HG02642 (cell line): ENCODE results near the gene FUT3.
"Not testable (repeated sequence)": the region's sequence is repeated elsewhere in the genome, so short reads cannot be mapped to it uniquely, and the experiment has no call there.

ENCODE experiments used
- ATAC-seq: cut with Tn5 transposase; IDR thresholded peaks from one replicate; pipeline ENCODE4 v1.9.1; 2021; ENCODE audit warnings: mild to moderate bottlenecking; ENCODE audit not compliant: unreplicated experiment, poor library complexity

The FUT3 gene

DNA sequence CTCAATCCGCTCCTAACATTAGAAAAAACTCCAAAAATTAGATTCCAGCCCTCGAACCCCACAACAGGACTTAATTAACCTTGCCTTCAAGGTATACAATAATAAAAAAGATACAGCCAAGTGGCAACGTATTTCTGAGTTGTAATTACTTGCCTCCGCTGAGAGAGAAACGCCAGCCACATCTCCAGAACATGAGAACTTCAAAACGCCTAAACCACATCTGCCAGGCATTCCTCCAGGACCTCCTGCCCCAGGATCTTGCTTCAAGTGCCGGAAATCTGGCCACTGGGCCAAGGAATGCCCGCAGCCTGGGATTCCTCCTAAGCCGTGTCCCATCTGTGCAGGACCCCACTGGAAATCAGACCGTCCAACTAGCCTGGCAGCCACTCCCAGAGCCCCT is 2.9 kb upstream of the FUT3 start:
- ATAC-seq = not testable (repeated sequence)

DNA sequence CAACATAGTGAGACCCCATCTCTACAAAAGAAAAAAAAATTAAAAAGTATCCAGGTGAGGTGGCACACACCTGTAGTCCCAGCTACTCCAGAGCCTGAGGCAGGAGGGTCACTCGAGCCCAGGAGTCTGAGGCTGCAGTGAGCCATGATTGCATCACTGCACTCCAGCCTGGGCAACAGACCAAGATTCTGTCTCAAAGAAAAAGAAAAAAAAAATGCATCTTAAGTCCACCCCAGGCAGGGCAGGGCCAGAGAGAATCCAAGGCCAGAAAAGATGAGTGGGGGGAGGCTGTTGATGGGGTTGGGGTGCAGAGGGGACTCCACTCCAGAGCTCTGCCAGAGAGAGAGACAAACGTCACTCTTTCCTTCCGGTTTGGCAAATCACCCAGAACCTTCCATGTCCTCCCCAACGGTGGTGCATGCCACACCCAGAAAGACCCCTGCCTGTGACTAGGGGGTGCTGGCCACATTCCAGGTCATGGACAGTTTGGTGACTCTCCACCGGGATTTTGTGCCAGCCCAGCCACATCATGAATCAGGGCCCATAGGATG is 431 bp downstream of the FUT3 start:
- ATAC-seq = no peak

DNA sequence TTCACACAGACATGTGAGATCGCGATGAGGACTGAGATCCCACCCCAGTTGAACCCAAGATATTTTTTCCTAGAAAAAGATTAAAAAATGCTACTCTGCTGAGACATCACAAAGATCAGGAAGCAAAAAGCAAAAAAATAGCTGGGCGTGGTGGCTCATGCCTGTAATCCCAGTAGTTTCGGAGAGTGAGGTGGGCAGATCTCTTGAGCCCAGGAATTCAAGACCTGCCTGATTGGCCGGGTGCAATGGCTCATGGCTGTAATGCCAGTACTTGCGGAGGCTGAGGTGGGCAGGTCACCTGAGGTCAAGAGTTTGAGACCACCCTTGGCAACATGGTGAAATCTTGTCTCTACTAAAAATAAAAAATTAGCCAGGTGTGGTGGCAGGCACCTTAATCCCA is 1.1 kb downstream of the FUT3 start:
- ATAC-seq = no peak

DNA sequence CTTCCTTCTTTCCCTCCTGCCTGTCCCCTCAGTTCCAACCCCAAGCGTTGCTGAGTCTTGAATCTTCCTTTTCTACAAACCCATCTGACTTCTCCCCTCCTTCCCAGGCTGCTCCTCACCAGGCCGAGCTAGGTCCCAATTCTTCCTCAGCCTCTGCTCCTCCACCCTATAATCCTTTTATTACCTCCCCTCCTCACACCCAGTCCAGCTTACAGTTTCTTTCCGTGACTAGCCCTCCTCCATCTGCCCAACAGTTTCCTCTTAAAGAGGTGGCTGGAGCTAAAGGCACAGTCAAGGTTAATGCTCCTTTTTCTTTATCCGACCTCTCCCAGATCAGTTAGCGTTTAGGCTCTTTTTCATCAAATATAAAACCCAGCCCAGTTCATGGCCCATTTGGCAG is 2.6 kb downstream of the FUT3 start:
- ATAC-seq = not testable (repeated sequence)

DNA sequence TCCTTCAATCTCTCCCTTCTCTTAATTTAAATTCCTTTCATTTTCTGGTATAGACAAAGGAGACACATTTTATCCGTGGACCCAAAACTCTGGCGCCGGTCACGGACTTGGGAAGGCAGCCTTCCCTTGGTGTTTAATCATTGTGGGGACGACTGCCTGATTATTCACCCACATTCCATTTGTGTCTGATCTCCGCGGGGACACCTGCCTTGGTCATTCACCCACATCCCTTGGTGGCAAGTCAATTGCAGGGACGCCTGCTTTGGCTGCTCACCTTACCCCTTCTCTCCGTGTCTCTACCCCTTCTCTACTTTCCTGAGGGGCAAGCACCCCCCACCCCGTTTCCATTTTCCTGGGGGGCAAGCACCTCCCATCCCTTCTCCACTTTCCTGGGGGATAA is 3.4 kb downstream of the FUT3 start:
- ATAC-seq = not testable (repeated sequence)

DNA sequence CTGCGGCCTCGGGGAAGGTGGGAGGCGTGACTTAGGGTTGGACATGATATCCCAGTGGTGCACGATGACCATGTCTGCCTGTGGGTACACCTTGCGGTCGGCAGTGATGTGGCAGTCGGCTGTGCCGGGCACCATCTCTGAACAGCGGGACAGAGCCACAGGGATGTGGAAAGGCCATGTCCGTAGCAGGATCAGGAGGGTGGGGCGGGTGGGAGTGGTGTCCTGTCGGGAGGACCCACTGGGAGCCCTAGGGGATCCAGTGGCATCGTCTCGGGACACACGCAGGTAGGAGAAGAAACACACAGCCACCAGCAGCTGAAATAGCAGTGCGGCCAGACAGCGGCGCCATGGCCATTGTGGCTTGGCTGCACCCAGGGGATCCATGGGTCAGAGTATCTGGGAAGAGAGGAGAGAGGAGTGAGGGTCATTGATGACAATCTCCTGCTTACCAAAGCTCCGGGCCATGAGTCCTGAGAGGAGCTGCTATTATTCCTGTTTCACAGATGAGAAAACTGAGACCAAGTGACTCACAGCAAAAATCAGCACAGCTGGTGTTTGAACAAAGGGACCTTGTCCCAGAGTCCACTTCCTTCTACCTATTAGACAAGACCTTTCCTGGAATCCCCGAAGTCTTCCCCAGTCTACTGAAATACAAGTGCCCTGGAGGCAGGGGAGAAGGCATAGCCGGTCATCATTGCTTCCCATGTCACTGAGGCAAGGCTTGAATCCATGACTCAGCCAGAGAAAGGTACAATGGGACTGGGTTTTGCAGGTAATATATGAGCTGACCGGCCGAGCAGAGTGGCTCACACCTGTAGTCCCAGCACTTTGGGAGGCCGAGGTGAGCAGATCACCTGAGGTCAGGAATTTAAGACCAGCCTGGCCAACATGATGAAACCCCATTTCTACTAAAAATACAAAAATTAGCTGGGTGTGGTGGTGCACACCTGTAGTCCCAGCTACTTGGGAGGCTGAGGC is 6.5 kb downstream of the FUT3 start:
- ATAC-seq = no peak

DNA sequence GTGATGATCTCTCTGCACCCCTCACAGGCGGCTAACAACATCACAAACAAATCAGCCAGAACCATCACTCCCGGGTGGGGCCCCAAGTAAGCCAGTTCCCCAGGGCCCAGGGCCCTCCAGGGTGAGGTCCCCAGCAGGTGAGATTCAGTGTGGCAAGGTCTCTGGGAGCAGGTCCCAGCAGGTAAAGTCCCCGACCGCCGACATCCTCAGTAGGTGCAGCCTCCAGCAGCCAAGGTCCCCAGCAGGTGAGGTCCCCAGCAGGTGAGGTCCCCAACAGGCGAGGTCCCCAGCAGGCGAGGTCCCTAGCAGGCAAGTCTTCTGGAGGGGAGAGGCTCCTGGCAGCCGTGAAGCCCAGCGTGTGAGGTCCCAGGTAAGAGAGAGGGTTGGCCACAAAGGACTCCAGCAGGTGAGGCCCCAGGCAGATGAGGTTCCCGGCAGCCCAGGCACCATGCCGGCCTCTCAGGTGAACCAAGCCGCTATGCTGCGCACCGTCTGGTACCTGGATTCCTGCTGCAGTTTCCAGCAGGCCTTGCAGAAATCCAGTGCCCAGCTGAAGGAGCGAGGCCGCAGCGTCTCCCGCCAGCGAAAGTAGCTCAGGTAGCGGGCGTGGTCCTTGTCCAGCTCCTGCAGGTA is 7.8 kb downstream of the FUT3 start:
- no peak for ATAC-seq

DNA sequence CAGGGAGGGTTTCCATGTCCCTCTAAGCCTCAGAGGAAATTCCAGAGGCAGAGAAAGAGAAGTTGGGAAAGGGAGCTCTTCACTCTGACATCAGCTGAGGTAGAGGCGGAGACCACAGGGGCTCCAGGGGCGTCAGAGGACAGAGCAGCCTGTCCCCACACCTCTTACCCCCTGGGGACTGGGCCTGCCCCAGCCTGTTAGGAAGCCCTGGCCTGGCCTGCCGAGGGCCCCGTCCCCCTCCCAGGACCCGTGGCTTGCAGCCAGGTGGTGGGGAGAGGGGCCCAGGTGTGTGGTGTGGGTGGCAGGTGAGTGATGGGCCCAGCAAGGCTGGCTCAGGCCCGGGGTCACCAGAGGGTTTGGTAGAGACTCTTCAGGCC is 9.5 kb downstream of the FUT3 start:
- not testable (repeated sequence) for ATAC-seq

DNA sequence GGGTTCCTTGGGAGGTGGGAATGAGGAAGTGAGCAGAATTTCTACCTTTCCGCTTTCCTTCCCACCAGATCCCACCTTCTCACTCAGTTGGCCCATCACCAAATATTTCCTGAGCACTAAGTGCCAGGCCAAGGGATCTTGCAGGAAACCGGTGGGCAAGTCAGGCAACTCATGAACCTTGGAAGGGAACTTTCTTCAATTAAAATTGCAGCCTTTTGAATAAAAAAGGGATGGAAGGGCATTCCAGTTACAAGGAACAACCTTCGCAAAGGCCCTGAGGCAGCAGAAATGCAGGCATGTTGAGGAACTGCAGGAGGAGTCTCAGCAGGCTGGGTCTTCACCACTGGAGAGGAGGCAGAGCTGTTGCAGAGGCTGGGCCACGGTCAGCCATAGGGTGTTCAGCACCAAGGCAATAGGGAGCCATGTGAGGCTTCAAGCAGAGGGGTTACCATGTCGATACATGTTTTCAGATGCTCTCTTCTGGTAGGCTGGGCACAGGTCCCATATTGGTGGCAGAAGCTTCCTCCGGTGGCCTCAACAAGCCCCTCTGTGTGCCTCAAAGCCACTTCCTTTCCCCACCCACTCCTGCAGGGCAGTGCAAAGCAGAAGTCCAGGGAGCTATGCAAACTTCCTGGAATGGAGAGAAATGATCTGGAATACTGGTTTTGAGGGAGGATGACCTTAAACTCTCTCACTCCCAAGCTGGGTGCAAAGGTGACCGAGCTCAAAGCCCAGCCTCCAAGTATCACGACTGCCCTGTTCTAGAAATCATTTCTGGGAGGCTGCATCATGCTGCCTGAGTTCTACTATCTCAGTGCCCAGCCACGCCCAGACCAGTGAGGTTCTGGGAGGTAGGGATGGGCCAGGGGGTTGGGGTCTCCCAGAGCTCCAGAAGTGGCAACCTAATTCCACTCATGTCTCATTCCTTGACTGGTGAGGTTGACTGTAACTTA is 11.9 kb downstream of the FUT3 start, which contains the start of gene FUT6:
FUT6 (minus strand) TSS at position 638 of the 953 bp plus-strand sequence. CDS start 7,135 bp downstream, outside the sequence.
- no peak for ATAC-seq

DNA sequence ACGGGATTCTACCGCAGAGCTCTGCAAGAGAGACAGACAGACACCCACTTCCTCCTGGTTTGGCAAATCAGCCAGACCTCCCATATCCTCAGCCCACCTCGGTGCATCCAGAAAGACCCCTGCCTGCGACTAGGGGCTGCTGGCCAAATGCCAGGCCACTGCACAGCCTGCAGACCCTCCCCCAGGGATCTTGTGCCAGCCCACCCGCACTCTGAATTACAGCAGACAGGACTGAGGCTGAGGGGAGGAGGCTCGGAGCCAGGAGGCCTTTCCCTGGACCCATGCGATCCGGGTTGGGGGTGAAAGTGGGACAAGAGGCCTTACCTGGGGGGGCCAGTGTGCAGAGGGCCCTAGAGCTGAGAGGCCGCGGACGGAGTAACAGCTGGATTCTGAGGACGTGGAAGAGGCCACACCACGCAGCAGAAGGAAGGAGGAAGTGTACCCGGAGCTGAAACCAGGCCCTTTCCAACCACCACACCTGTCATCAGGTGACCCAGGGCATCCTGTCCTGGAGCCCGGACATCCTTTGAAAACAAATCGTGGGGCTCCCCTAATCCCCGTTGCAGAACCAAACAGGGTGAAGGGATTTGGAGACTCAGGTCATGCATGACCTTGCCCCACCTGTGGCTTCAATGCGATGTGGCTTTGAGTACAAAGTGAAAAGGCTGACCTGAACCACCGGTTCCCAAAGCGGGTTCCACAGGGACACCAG is 12.7 kb downstream of the FUT3 start:
- ATAC-seq = no peak

DNA sequence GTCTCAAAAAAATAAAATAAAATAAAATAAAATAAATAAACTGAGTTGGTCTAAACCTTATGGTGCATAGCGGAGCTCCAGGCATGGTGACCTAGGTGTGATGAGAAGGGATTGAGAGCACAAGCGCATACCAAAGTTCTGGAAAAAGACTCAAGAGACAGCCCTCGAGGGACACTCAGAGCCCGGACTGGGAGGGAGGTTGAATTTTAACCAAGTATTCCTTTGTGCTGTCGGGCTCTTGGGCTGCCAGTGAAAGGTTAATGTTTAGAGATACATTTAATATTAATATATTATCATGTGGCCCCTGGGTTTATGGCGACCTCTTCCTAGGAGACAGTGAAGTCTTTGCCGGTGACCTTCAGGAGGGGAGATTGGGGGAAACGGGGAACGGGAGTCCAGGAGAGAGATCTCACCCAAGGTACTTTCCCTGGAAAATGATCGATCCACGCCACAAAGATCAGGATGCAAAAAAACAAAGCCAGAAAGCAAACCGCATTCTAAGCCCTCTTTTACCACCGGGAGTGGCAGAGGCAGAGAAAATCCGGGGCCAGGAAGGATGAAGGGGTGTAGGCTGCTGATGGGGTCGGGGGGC is 13.4 kb downstream of the FUT3 start:
- ATAC-seq = no peak

DNA sequence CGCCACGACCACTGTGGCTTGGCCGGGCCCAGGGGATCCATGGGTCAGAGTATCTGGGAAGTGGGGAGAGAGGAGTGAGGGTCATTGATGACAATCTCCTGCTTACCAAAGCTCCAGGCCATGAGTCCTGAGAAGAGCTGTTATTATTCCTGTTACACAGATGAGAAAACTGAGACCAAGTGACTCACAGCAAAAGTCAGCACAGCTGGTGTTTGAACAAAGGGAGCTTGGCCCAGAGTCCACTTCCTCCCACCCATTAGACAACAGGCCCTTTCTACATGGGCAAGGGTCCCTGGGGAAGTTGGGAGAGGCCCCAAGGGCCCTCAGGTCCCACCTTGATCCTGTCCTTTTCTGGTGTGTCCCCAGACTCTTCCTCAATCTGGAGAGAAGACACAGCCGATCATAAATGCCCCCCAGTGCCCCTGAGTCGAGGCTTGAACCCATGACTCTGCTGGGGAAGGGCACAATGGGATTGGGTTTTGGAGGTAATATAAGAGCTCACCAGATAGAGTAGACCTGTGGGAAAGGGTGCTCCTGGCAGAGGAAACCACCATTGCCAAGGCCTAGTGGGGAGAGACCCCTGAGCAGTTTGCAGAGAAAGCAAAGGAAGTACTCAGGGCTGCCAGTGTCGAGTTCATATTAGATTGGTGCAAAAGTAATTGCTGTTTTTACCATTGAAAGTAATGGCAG is 18.6 kb downstream of the FUT3 start:
- no peak for ATAC-seq

DNA sequence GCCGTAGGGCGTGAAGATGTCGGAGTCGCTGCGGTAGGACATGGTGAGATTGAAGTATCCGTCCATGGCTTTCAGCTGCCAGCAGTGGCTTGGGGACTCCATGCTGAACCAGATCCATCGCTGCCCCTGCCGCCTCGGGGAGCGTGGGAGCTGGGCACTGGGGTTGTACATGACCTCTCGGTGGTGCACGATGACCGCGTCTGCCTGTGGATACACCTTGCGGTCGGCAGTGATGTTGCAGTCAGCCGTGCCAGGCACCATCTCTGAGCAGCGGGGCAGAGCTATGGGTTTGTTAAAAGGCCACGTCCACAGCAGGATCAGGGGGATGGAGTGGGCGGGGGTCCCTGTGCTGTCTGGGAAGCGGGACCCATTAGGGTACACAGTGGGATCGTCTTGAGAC is 19.2 kb downstream of the FUT3 start:
- no peak for ATAC-seq

DNA sequence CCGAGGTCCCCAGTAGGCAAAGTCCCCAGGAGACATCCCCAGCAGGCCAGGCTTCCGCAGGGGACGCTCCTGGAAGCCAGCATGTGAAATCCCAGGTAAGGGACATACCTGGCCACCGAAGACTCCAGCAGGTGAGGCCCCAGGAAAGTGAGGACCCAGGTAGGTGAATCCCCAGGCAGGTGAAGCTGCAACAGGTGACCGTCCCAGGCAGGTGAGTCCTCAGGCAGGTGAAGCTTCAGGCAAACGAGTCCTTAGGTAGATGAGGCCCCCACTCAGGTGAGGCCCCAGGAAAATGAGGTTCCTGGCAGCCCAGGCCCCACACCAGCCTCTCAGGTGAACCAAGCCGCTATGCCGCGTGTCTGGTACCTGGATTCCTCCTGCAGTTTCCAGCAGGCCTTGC is 20.1 kb downstream of the FUT3 start:
- ATAC-seq = no peak

DNA sequence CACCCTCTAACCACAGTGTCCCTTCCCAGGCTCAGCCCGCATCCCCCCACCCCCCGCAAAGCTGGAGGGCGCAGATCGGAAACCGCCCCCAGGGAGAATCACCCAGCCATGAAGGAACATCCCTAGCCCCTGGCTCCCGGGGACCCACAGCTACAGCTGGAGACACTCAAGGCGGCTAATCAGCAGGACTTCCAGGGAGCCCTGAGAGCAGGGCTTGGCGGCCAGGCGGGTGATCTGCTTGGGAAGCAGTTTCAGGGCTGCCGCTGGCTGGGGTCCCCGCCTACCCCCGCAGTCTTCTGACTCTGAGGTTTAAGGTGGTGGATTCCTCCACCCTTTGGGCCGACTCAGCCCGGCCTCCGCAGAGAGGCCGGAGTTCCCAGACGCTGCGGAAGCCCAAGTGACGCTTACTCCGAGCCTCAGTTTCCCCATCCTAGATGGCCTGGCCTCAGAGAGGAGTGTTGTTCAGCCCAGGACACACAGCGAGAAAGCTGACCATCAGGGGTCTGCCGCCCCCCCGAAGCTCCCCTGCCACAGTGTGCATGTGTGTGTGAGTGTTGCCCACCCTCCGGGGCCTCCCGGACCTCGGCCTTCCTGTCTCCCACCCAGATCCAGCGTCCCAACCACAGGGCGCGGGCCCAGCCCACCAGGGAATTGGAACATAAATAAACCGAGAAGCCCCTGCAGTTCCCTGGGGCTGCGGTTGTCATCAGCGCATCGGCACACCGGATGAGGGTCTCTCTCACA is 21.5 kb downstream of the FUT3 start:
- ATAC-seq = no peak

DNA sequence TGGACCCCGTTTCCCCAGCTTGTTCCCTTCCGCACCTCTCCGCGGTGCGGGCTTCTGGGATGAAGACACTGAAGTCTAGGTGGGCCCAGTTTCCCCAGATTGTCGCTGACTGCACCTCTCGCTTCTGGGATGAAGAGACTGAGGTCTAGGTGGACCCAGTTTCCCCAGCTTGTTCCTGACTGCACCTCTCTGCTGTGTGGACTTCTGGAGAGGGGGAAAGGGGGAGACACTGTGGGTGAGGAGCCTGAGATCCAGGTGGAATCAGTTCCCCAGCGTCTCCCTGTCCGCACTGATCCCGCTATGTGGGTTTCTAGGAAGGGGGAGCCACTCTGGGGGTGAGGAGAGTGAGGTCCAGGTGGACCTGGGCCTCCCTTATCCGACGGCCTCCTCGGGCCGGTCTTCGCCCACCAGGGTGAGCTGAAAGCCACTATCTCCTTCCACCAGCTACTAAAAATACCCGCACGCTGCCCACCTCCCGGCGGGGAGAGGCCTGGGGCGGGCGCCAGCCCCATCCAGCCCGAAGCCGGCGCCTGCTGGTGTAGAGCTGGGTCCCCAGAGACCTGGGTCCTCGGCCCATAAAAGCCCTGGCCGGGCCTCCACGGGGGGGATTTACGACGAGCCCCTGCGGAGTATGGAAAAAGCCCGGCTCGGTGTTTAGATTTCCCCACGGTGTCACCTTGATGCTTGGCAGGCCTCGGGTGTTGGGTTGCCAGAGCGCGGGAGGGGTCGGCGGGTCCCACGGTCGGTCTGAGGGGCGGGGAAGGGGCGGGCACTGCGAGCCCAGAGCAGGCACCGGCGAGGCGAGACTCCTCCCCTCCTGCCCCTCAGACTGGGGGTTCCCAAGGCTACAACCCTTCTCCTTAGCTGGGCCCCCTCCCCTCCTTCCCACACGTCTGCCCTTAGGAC is 22.3 kb downstream of the FUT3 start:
- no peak for ATAC-seq
